ENCODE measurements around the gene F10.

GRCh38 chr13:113119822-113120189 lies 2.8 kb upstream of the F10 start:
- TF ChIP-seq CTCF (IDR thresholded peaks at IDR 0.05) (no peak), POLR2A (IDR thresholded peaks at IDR 0.05) (no peak)
